Measurements from ENCODE around the gene ZNF575. TPM values are rescaled to one million over a fixed set of nuclear protein-coding genes. Genes with fewer than 3 reads are reported as not detected.

The ZNF575 gene
- total and polyA plus RNA-seq, 10 of the 15 experiments (the other 5 are each of a cell fraction or from before 2014, with no cell fraction given) = 0.18 to 2.8 (median 0.75) TPM

- TF ChIP-seq ZNF687 (IDR thresholded peaks at IDR 0.05) (no peak), SMAD1 (IDR thresholded peaks at IDR 0.05; ENCODE audit: low read depth, partially characterized antibody) (no peak), ATF3 (IDR thresholded peaks at IDR 0.05; ENCODE audit: borderline replicate concordance, extremely low read depth, low read depth, low read length) (no peak), HCFC1 (IDR thresholded peaks at IDR 0.05; ENCODE audit: low read length) (no peak), POLR2A (IDR thresholded peaks at IDR 0.05; ENCODE audit: low read depth, low read length) (no peak), TBL1XR1 (IDR thresholded peaks at IDR 0.05; ENCODE audit: low read depth, low read length) (no peak), NBN (IDR thresholded peaks at IDR 0.05) (peak; percentile 80), SREBF1 (IDR thresholded peaks at IDR 0.05; ENCODE audit: low read length) (no peak), POLR2AphosphoS5 (IDR thresholded peaks at IDR 0.05; ENCODE audit: low read length) (no peak; the same call in 1 of the 2 replicates), SMARCA5 (IDR thresholded peaks at IDR 0.05) (no peak), HSF1 (IDR thresholded peaks at IDR 0.05; ENCODE audit: low read depth, low read length) (no peak), IRF5 (IDR thresholded peaks at IDR 0.05; ENCODE audit: borderline replicate concordance) (no peak), RAD21 (IDR thresholded peaks at IDR 0.05; ENCODE audit: insufficient read depth, low read depth, low read length) (no peak), EED (IDR thresholded peaks at IDR 0.05; ENCODE audit: low read depth) (no peak), ATF7 (IDR thresholded peaks at IDR 0.05; ENCODE audit: low read depth) (no peak), HDGF (IDR thresholded peaks at IDR 0.05) (no peak), ZNF274 (IDR thresholded peaks at IDR 0.05; ENCODE audit: insufficient read depth, insufficient read length) (no peak), SMAD5 (IDR thresholded peaks at IDR 0.05; ENCODE audit: low read depth) (no peak), SMC3 (IDR thresholded peaks at IDR 0.05; ENCODE audit: borderline replicate concordance, low read length) (no peak), MYC (IDR thresholded peaks at IDR 0.05; ENCODE audit: insufficient read depth, insufficient read length, insufficient replicate concordance, low read length, severe bottlenecking) (no peak), BACH1 (IDR thresholded peaks at IDR 0.05; ENCODE audit: borderline replicate concordance) (no peak)
- TF ChIP-seq, protein P1, sequence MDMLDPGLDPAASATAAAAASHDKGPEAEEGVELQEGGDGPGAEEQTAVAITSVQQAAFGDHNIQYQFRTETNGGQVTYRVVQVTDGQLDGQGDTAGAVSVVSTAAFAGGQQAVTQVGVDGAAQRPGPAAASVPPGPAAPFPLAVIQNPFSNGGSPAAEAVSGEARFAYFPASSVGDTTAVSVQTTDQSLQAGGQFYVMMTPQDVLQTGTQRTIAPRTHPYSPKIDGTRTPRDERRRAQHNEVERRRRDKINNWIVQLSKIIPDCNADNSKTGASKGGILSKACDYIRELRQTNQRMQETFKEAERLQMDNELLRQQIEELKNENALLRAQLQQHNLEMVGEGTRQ (IDR thresholded peaks at IDR 0.05; ENCODE audit: borderline replicate concordance, low read depth, low read length) = no peak; the same call in 1 of the 2 replicates
Observed at GRCh38 chr19:43524922-43525835, 7.8 kb upstream of the ZNF575 start (continued).

Data from GM12878 (cell line).